GM12874 (cell line): Measurements from ENCODE around the gene COX4I1.

ENCODE experiments used
- CTCF ChIP-seq: IDR thresholded peaks from 2 replicates; pipeline ENCODE4 v1.5.1; 2011; ENCODE audit warnings: low read depth, mild to moderate bottlenecking, control low read depth, low read length, moderate library complexity; ENCODE audit not compliant: insufficient read depth

COX4I1 gene

GRCh38 chr16:85830821-85831220, 31.3 kb downstream of the COX4I1 start:
- no peak for TF ChIP-seq CTCF

- no peak for TF ChIP-seq CTCF
Measured at GRCh38 chr16:85832570-85833218, 33.2 kb downstream of the COX4I1 start.

GRCh38 chr16:85833219-85833920, 33.9 kb downstream of the COX4I1 start:
- TF ChIP-seq CTCF: no peak

GRCh38 chr16:85834741-85835140, 35.2 kb downstream of the COX4I1 start:
- TF ChIP-seq CTCF: no peak

GRCh38 chr16:85835227-85835751, 35.8 kb downstream of the COX4I1 start:
- TF ChIP-seq CTCF: no peak

DNA sequence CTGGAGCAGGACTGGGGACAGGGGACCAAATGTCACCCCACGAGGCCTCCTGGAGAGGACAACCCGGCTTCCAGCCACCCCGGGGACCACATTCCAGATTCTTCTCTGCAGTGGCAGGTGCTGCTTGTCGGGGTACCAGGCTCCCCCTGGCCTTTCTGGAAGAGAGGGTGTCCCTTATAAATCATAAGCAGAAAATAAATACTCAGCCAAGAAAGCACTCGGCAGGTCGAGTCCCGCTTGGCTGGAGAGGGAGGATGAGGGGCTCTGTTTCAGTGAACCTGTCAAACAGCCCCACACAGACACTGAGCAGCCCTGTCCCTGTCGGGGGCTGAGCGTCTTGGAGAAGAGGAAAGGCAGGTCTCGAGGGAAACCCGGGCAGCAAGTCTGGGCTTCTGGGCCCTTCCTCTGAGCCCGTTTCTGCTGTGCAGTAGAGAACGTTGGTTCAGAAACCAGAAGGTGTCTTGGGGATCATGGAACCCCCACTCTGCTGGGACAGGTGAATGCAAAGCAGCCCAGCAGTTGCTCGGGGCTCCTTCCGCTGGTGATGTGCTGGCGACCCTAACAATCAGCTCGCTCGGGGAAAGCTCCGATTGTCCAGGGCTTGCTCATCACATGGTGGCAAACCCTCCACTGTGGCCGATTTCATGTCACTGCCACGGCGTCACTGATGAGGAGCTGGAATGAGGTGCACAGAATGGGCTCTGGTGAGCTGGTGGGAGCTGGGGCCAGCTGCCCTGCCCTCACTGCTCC, 36.6 kb downstream of the COX4I1 start:
- no peak for TF ChIP-seq CTCF
